GM12878 (cell line): Measurements from ENCODE around the gene LTBP2. TPM values are rescaled to one million over a fixed set of nuclear protein-coding genes. Genes with fewer than 3 reads are reported as not detected.

Experiments
- CBX3 ChIP-seq: fragments of 200-600 bp; sonication (generic); IDR thresholded peaks from 2 replicates; pipeline ENCODE4 v1.6.1; 2016; ENCODE audit warnings: low read depth, borderline replicate concordance
- E2F4 ChIP-seq: IDR thresholded peaks from 2 replicates; pipeline ENCODE4 v1.6.1; 2012; ENCODE audit warnings: low read depth, low read length, improper control_type of control experiment
- EED ChIP-seq: sonication (generic); IDR thresholded peaks from 2 replicates; pipeline ENCODE4 v1.6.1; 2016; ENCODE audit warnings: antibody characterized with exemption, low read depth
- ESRRA ChIP-seq: IDR thresholded peaks from 2 replicates; pipeline ENCODE4 v1.6.1; 2012; ENCODE audit warnings: mild to moderate bottlenecking, low read length, improper control_type of control experiment
- KLF5 ChIP-seq: fragments of 450-650 bp; IDR thresholded peaks from 2 replicates; pipeline ENCODE4 v1.6.1; 2014; ENCODE audit warnings: mild to moderate bottlenecking; ENCODE audit not compliant: partially characterized antibody
- MEF2A ChIP-seq: IDR thresholded peaks from 2 replicates; pipeline ENCODE4 v1.6.1; 2011; ENCODE audit warnings: low read depth, mild to moderate bottlenecking, low read length, moderate library complexity; ENCODE audit not compliant: insufficient read depth
- RCOR1 ChIP-seq: conservative IDR thresholded peaks from 2 replicates; pipeline ENCODE4 v1.6.1; 2012; ENCODE audit warnings: low read depth, low read length, improper control_type of control experiment
- SMAD5 ChIP-seq: IDR thresholded peaks from 2 replicates; pipeline ENCODE4 v1.6.1; 2016; ENCODE audit warnings: antibody characterized with exemption, low read depth
- WRNIP1 ChIP-seq: IDR thresholded peaks from 2 replicates; pipeline ENCODE4 v1.6.1; 2011; ENCODE audit warnings: low read depth, low read length, improper control_type of control experiment, borderline replicate concordance
- ZNF207 ChIP-seq: fragments of 450-650 bp; IDR thresholded peaks from 2 replicates; pipeline ENCODE4 v1.6.1; 2014; ENCODE audit warnings: antibody characterized with exemption, mild to moderate bottlenecking, borderline replicate concordance
- ZNF274 ChIP-seq: IDR thresholded peaks from one replicate; pipeline ENCODE4 v1.8.0; 2011; ENCODE audit not compliant: insufficient read length, insufficient read depth
- polyA plus RNA-seq, 11 experiments: library from polyadenylated mRNA; depleted of rRNA in 4 of 11; unstranded in 6 of 11; stranded (reverse) in 5 of 11; fragments of >200 nt; fragmentation: Nextera tagmentation in 4 of 11; fragmentation: Illumina TruSeq in 1 of 11; extraction: Ambion mirVana in 4 of 11; extraction: Trizol in 1 of 11; gene quantifications; 1 replicate in 1 of 11; 2 replicates in 10 of 11; pipeline versions ENCODE4 v1.2.1 to v1.2.3, GENCODE V29; 2011 to 2016; ENCODE audit warnings: inconsistent platforms in 2 of 11, missing spikeins in 2 of 11, low read depth in 1 of 11
- total RNA-seq, 4 experiments: library from RNA; depleted of rRNA in 3 of 4; stranded (reverse); fragments of >200 nt in 3 of 4; fragmentation: Illumina TruSeq in 1 of 4; extraction: Trizol in 1 of 4; gene quantifications; 2 replicates each; pipeline versions ENCODE4 v1.2.1 to v1.2.3, GENCODE V29; 2013 to 2021
- TF ChIP-seq, protein P1 (sequence below): fragments of 450-650 bp; IDR thresholded peaks from 2 replicates; pipeline ENCODE4 v1.6.1; 2018; ENCODE audit warnings: mild to moderate bottlenecking, low read depth, moderate library complexity; ENCODE audit not compliant: partially characterized antibody
- TF ChIP-seq, protein P2 (sequence below): IDR thresholded peaks from 2 replicates; pipeline ENCODE4 v1.6.1; 2011; ENCODE audit warnings: borderline replicate concordance, low read depth, mild to moderate bottlenecking, moderate library complexity, low read length; ENCODE audit not compliant: insufficient read depth, poor library complexity, severe bottlenecking

LTBP2 gene
- total and polyA plus RNA-seq, 10 of the 15 experiments (the other 5 are each of a cell fraction or from before 2014, with no cell fraction given): 0.03 to 0.23 (median 0.06) TPM; not detected in 1

GRCh38 chr14:74500417-74501134 lies 111.5 kb downstream of the LTBP2 start (continued):
- TF ChIP-seq, protein P1, sequence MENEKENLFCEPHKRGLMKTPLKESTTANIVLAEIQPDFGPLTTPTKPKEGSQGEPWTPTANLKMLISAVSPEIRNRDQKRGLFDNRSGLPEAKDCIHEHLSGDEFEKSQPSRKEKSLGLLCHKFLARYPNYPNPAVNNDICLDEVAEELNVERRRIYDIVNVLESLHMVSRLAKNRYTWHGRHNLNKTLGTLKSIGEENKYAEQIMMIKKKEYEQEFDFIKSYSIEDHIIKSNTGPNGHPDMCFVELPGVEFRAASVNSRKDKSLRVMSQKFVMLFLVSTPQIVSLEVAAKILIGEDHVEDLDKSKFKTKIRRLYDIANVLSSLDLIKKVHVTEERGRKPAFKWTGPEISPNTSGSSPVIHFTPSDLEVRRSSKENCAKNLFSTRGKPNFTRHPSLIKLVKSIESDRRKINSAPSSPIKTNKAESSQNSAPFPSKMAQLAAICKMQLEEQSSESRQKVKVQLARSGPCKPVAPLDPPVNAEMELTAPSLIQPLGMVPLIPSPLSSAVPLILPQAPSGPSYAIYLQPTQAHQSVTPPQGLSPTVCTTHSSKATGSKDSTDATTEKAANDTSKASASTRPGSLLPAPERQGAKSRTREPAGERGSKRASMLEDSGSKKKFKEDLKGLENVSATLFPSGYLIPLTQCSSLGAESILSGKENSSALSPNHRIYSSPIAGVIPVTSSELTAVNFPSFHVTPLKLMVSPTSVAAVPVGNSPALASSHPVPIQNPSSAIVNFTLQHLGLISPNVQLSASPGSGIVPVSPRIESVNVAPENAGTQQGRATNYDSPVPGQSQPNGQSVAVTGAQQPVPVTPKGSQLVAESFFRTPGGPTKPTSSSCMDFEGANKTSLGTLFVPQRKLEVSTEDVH: no peak
- TF ChIP-seq EED: no peak
- no peak for TF ChIP-seq E2F4
- TF ChIP-seq RCOR1: no peak
- no peak for TF ChIP-seq KLF5
- TF ChIP-seq MEF2A: no peak
- TF ChIP-seq, protein P2, sequence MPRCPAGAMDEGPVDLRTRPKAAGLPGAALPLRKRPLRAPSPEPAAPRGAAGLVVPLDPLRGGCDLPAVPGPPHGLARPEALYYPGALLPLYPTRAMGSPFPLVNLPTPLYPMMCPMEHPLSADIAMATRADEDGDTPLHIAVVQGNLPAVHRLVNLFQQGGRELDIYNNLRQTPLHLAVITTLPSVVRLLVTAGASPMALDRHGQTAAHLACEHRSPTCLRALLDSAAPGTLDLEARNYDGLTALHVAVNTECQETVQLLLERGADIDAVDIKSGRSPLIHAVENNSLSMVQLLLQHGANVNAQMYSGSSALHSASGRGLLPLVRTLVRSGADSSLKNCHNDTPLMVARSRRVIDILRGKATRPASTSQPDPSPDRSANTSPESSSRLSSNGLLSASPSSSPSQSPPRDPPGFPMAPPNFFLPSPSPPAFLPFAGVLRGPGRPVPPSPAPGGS: no peak
- no peak for TF ChIP-seq WRNIP1
- TF ChIP-seq ZNF274: no peak
- TF ChIP-seq CBX3: no peak
- TF ChIP-seq ZNF207: no peak
- TF ChIP-seq ESRRA: no peak
- TF ChIP-seq SMAD5: no peak
